Measurements from ENCODE around the gene SOX9.

SOX9 gene

GRCh38 chr17:72165192-72165866, 44.5 kb downstream of the SOX9 start:
- DNase-seq: no peak

- no peak for DNase-seq
These were observed 45.1 kb downstream of the SOX9 start for GRCh38 chr17:72165867-72166439.

GRCh38 chr17:72167593-72167992, 46.8 kb downstream of the SOX9 start:
- no peak for DNase-seq

- DNase-seq: no peak
These were observed 49.0 kb downstream of the SOX9 start for GRCh38 chr17:72169823-72170222.

- no peak for DNase-seq
These were observed 51.2 kb downstream of the SOX9 start for GRCh38 chr17:72171703-72172667.

GRCh38 chr17:72173499-72174116, 52.8 kb downstream of the SOX9 start:
- DNase-seq: no peak

- no peak for DNase-seq
These were observed 54.4 kb downstream of the SOX9 start for GRCh38 chr17:72175263-72175662.
